HEK293 (cell line): Measurements from ENCODE around the gene ZNF444.

Experiments
- CTCF ChIA-PET: fragments of 350-600 bp; formaldehyde crosslinking; extraction: SDS; loops from one replicate; lab custom pipeline; 2021; ENCODE audit warnings: antibody characterized with exemption; lab: Yijun Ruan, JAX
- POLR2A ChIA-PET: fragments of 300-600 bp; formaldehyde crosslinking; extraction: SDS; loops from one replicate; lab custom pipeline; 2020; ENCODE audit warnings: antibody characterized with exemption, inconsistent platforms; lab: Yijun Ruan, JAX
- H3K27ac ChIP-seq: fragments of 200-500 bp; sonication (Bioruptor generic); 2 replicates; pipeline ENCODE4 v1.5.1; 2014; ENCODE audit warnings: low read depth, low read length, control low read depth, inconsistent platforms; ENCODE audit errors: extremely low read depth
- H3K36me3 ChIP-seq, 2 experiments: fragments of 200-500 bp in 1 of 2; sonication (Bioruptor generic) in 1 of 2; 1 replicate in 1 of 2; 2 replicates in 1 of 2; pipeline ENCODE4 v1.5.1; 2014 to 2017; ENCODE audit warnings: inconsistent platforms in 2 of 2, low read length in 2 of 2; ENCODE audit not compliant: control insufficient read depth in 2 of 2, insufficient read depth in 1 of 2
- H3K4me1 ChIP-seq: fragments of 200-500 bp; sonication (Bioruptor generic); 2 replicates; pipeline ENCODE4 v1.5.1; 2014; ENCODE audit warnings: mild to moderate bottlenecking, low read length, inconsistent platforms; ENCODE audit not compliant: control insufficient read depth, insufficient read depth
- H3K4me3 ChIP-seq: 2 replicates; pipeline ENCODE4 v1.5.1; 2011; ENCODE audit warnings: low read depth, mild to moderate bottlenecking, control low read depth, low read length, moderate library complexity
- H3K9me3 ChIP-seq: fragments of 200-500 bp; sonication (Bioruptor generic); 2 replicates; pipeline ENCODE4 v1.5.1; 2014; ENCODE audit warnings: low read depth, low read length, inconsistent platforms; ENCODE audit not compliant: control insufficient read depth, insufficient read depth
- BCL11B ChIP-seq: fragments of 450-650 bp; formaldehyde crosslinking; IDR thresholded peaks from 2 replicates; pipeline ENCODE4 v1.5.1; 2016; ENCODE audit warnings: low read depth, missing biosample characterization, missing genetic modification characterization
- CTCF ChIP-seq: fragments of 450-650 bp; formaldehyde crosslinking; IDR thresholded peaks from 2 replicates; pipeline ENCODE4 v1.5.1; 2016; ENCODE audit warnings: missing biosample characterization, missing genetic modification characterization
- IKZF3 ChIP-seq: fragments of 450-650 bp; IDR thresholded peaks from 2 replicates; pipeline ENCODE4 v1.5.0; 2018; ENCODE audit warnings: missing biosample characterization, mild to moderate bottlenecking, missing genetic modification characterization, moderate library complexity
- KLF1 ChIP-seq: fragments of 450-650 bp; formaldehyde crosslinking; IDR thresholded peaks from 2 replicates; pipeline ENCODE4 v1.5.1; 2016; ENCODE audit warnings: missing biosample characterization, missing genetic modification characterization
- KLF8 ChIP-seq: fragments of 450-650 bp; formaldehyde crosslinking; IDR thresholded peaks from 2 replicates; pipeline ENCODE4 v1.5.1; 2016; ENCODE audit warnings: missing biosample characterization, missing genetic modification characterization
- SP3 ChIP-seq: fragments of 450-650 bp; formaldehyde crosslinking; IDR thresholded peaks from 2 replicates; pipeline ENCODE4 v1.5.1; 2016; ENCODE audit warnings: missing biosample characterization, missing genetic modification characterization
- TRIM28 ChIP-seq: IDR thresholded peaks from 2 replicates; pipeline ENCODE4 v1.6.1; 2011; ENCODE audit warnings: low read length, control low read depth, borderline replicate concordance
- ZBTB6 ChIP-seq: fragments of 450-650 bp; formaldehyde crosslinking; IDR thresholded peaks from 2 replicates; pipeline ENCODE4 v1.5.1; 2017; ENCODE audit warnings: missing biosample characterization, missing genetic modification characterization
- ZNF146 ChIP-seq: fragments of 450-650 bp; formaldehyde crosslinking; IDR thresholded peaks from 2 replicates; pipeline ENCODE4 v1.5.1; 2016; ENCODE audit warnings: missing biosample characterization, missing genetic modification characterization
- ZNF350 ChIP-seq: fragments of 450-650 bp; formaldehyde crosslinking; IDR thresholded peaks from 2 replicates; pipeline ENCODE4 v1.5.0; 2017; ENCODE audit warnings: missing biosample characterization, mild to moderate bottlenecking, missing genetic modification characterization
- ZNF37A ChIP-seq: fragments of 450-650 bp; IDR thresholded peaks from 2 replicates; pipeline ENCODE4 v1.5.1; 2018; ENCODE audit warnings: missing biosample characterization, missing genetic modification characterization
- ZNF48 ChIP-seq: fragments of 450-650 bp; formaldehyde crosslinking; IDR thresholded peaks from 2 replicates; pipeline ENCODE4 v1.5.1; 2016; ENCODE audit warnings: missing biosample characterization, missing genetic modification characterization
- ZNF513 ChIP-seq: fragments of 450-650 bp; IDR thresholded peaks from 2 replicates; pipeline ENCODE4 v1.5.1; 2018; ENCODE audit warnings: missing biosample characterization, missing genetic modification characterization
- ZNF530 ChIP-seq: fragments of 450-650 bp; formaldehyde crosslinking; IDR thresholded peaks from 2 replicates; pipeline ENCODE4 v1.5.1; 2016; ENCODE audit warnings: low read depth, missing biosample characterization, missing genetic modification characterization
- ZNF558 ChIP-seq: fragments of 450-650 bp; formaldehyde crosslinking; IDR thresholded peaks from 2 replicates; pipeline ENCODE4 v1.5.1; 2016; ENCODE audit warnings: missing biosample characterization, missing genetic modification characterization
- ZNF571 ChIP-seq: fragments of 450-650 bp; formaldehyde crosslinking; IDR thresholded peaks from 2 replicates; pipeline ENCODE4 v1.5.0; 2017; ENCODE audit warnings: missing biosample characterization, missing genetic modification characterization
- ZNF707 ChIP-seq: fragments of 450-650 bp; formaldehyde crosslinking; IDR thresholded peaks from 2 replicates; pipeline ENCODE4 v1.5.1; 2016; ENCODE audit warnings: missing biosample characterization, missing genetic modification characterization
- ZNF776 ChIP-seq: fragments of 450-650 bp; formaldehyde crosslinking; IDR thresholded peaks from 2 replicates; pipeline ENCODE4 v1.5.0; 2017; ENCODE audit warnings: missing biosample characterization, missing genetic modification characterization, borderline replicate concordance
- ZNF791 ChIP-seq: fragments of 450-650 bp; formaldehyde crosslinking; IDR thresholded peaks from 2 replicates; pipeline ENCODE4 v1.5.1; 2016; ENCODE audit warnings: missing biosample characterization, missing genetic modification characterization
- ZXDB ChIP-seq: fragments of 450-650 bp; formaldehyde crosslinking; IDR thresholded peaks from 2 replicates; pipeline ENCODE4 v1.5.1; 2016; ENCODE audit warnings: missing biosample characterization, missing genetic modification characterization

ZNF444 gene

GRCh38 chr19:56126983-56127780, 13.9 kb upstream of the ZNF444 start:
- Histone ChIP-seq H3K27ac (no peak overlapping the region), H3K36me3 (no peaks in the 10 kb centered on the region), H3K4me3 (no peak overlapping the region), H3K4me1 (no peaks in the 10 kb centered on the region), H3K9me3 (no peaks in the 10 kb centered on the region)
- no peak for TF ChIP-seq KLF1
- TF ChIP-seq ZNF776 (tag by site-specific recombination): no peak
- TF ChIP-seq ZNF530 (tag by site-specific recombination): no peak
- TF ChIP-seq ZNF350 (tag by site-specific recombination): no peak
- TF ChIP-seq ZNF513: no peak
- TF ChIP-seq CTCF (tag by site-specific recombination): no peak
- no peak for TF ChIP-seq SP3 (tag by site-specific recombination)
- TF ChIP-seq ZNF146 (tag by site-specific recombination): no peak
- TF ChIP-seq BCL11B: no peak
- TF ChIP-seq ZXDB (tag by site-specific recombination): no peak
- TF ChIP-seq ZNF558 (tag by site-specific recombination): no peak
- no peak for TF ChIP-seq KLF8 (tag by site-specific recombination)
- TF ChIP-seq IKZF3 (tag by site-specific recombination): no peak
- no peak for TF ChIP-seq ZNF791 (tag by site-specific recombination)
- no peak for TF ChIP-seq ZNF48 (tag by site-specific recombination)
- no peak for TF ChIP-seq TRIM28
- no peak for TF ChIP-seq ZNF571 (tag by site-specific recombination)
- TF ChIP-seq ZNF707 (tag by site-specific recombination): no peak
- CTCF ChIA-PET: interaction anchor here (0.8 kb wide), 1 partner anchor 11 kb away, joined by 4 read pairs; no protein-coding TSS in a partner anchor
- POLR2A ChIA-PET: no interaction called here

- Histone ChIP-seq H3K4me3 (no peak overlapping the region), H3K4me1 (no peaks in the 10 kb centered on the region), H3K27ac (no peak overlapping the region), H3K36me3 (no peaks in the 10 kb centered on the region), H3K9me3 (no peaks in the 10 kb centered on the region)
- POLR2A ChIA-PET: no interaction called here
- TF ChIP-seq ZNF37A (tag by site-specific recombination) (no peak), ZBTB6 (no peak)
- CTCF ChIA-PET: no interaction called here
These were observed 11.1 kb upstream of the ZNF444 start for GRCh38 chr19:56130006-56130405.
